GM18498 (cell line): ENCODE results near the gene TH.
"Not testable (repeated sequence)": the region's sequence is repeated elsewhere in the genome, so short reads cannot be mapped to it uniquely, and the experiment has no call there.

Experiments used
- ATAC-seq: cut with Tn5 transposase; IDR thresholded peaks from one replicate; pipeline ENCODE4 v1.9.1; 2021; ENCODE audit warnings: mild to moderate bottlenecking, moderate library complexity; ENCODE audit not compliant: unreplicated experiment

TH gene

DNA sequence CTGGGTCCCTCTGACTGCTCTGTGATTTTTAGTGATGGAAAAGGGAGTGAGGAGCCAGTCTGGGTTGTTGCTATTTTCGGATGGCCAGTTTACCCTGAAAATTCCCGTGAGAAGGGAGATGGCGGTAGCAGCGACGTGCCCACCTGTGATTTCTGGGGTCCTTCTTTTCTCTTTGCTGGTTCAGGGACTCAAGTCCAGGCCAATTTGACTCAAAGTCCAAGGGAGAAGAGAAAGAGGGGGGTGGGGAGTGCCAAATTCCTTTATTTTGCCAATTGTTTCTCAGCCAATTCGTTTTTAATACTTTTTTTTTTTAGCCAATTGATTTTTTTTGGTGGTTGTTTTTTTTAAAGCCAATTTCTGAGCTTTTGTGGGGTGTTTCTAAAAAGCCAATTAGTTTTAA lies 39.4 kb downstream of the TH start:
- no peak for ATAC-seq

DNA sequence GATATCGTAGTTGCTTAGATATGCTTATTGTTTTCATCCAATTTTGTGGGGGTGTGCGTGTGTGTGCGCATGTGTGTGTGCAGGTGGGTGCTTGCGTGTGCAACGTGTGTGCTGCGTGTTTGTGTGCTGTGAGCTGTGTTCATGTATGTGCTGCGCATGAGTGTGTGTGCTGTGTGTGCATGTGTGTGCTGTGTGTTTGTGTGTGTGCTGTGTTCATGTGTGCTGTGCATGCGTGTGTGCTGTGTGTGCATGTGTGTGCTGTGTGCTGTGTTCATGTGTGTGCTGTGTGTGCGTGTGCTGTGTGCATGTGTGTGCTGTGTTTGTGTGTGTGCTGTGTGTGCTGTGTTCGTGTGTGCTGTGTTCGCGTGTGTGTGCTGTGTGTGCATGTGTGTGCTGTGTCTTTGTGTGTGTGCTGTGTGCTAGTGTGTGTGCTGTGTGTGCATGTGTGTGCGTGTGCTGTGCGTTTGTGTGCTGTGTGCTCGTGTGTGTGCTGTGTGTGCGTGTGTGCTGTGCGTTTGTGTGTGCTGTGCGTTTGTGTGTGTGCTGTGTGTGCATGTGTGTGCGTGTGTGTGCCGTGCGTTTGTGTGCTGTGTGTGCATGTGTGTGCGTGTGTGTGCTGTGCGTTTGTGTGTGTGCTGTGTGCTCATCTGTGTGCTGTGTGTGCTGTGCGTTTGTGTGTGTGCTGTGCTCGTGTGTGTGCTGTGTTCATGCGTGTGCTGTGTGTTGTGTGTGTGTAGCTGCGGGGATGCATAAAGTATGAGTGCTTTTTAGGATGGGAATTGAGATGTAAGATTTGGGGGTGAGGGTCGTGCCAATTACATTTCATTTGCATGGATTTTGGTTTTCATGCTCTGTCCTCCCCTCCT lies 40.0 kb downstream of the TH start:
- no peak for ATAC-seq

DNA sequence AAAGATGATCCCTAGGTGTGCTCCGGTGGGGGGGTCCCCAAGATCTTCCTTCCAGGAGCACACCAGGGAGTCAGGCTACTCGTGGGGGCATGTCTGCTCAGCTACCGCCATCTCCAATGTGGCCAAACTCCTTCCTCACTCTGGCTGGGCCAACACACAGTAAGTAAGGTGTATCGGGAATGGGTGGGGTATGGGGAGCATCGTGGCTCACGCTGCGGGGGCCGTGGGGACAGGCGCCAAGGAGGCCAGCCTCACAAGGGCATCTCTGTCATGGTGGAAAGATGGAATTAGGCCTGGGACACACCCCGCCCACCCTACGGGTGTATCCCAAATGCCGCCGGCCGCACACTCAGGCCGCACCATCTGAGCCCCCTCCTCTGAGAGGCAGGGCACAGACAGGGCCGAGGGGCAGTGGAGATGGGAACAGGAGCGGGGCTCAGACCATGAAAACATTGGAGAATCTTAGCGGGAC lies 40.7 kb downstream of the TH start:
- ATAC-seq: no peak

DNA sequence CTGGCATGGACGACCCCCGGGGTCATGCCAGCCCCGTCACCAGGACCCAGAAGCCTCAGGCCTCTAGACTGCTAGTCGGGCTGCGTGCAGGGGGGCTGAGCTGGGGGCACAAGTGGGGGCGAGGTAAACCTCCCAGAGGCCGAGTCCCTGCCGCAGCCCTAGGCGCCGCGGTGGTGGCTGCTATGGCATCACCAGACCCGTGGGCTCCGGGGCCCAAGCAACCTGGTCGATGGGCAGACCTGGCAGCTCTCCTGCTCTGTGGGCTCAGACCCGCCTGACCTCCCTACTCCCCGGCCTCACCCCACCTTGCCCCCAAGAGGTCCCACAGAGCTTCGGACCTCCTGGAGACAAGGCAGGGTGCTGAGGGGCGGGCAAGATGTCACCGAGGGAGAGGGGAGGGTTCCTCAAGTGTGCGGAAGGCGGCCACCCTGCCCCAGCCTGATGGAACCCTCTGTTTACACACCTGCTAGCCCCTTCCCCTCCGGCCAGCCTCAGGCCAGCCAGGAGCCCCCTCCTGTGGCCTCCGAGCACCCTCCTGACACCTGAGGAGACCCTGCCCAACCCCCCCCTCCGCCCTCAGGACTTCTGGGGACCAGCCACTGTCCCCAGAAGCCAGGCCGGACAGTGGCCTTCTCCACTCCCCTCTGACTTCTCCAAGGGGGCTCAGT lies 41.8 kb downstream of the TH start:
- ATAC-seq: no peak

DNA sequence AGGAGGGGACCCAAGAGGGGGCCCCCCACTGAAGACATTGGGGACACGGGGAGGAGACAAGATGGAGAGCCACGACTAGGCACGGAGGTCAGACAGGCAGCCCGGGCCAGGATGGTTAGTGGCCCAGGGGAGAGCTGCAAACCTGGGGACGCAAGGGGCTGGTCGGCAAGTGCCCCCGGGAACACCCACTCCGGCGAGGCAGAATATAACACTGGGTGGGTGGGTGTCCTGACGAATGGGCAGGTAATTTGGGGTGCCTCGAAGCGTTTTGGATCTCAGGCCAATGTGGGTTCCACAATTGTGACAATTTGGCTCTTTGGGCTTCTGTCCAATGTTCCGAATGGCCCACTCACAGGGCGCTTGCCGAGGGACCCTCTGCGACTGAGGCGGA lies 42.3 kb downstream of the TH start:
- no peak for ATAC-seq

DNA sequence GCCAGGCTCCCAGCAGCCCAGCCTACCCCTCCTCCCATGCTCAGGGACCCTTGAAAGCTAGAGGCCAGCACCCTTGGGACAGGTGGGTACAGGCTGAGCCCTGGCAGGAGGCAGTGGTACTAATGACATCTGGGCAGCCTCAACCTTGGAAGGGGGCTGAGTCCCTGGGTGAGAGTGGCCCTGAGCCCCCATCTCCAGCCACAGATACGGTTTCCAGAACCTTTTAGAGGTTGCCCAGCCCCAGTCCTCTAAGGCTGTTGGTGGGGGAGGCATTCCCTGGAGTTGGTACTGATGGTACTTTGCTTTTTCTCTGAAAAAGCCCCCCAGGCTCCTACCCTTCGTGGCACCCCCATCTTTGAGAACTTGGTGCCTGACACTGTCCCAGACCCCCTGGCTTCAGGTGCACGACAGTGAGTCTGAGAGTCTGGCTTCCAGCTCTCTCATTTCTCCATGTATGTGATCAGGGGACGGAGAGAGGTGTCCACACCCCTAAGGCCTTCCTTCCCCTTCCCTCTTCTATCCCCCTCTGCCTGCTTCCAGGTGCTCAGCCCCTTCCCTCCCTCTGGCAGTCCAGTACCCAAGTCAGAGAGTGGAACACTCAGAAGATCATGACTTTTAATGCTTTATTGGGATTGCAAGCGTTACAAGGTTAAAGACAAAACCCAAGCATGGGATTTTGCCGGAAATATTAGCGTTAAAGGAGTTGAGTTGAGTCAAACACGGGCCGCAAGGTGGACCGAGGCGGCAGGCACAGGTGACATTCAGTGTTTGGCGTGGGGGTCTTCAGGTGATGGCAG lies 42.9 kb downstream of the TH start:
- no peak for ATAC-seq

DNA sequence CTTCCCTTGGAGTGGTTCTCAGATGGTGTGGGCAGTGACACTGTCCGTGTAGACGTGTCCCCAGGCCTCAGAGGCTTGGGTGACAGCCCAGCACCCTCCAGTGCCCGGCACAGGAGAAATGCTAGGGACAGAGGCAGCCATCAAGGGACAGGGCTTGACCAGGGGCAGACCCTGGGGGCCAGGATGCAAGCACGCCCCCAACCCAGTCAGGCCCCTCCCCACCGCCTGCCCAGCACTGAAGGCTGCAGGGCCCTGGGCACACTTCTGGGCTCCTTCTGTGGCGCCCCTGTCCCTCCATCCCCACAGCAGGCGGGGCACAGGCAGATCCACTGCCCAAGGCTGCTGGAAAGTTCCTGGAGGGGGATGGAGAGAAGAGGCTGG lies 43.5 kb downstream of the TH start:
- ATAC-seq: no peak

DNA sequence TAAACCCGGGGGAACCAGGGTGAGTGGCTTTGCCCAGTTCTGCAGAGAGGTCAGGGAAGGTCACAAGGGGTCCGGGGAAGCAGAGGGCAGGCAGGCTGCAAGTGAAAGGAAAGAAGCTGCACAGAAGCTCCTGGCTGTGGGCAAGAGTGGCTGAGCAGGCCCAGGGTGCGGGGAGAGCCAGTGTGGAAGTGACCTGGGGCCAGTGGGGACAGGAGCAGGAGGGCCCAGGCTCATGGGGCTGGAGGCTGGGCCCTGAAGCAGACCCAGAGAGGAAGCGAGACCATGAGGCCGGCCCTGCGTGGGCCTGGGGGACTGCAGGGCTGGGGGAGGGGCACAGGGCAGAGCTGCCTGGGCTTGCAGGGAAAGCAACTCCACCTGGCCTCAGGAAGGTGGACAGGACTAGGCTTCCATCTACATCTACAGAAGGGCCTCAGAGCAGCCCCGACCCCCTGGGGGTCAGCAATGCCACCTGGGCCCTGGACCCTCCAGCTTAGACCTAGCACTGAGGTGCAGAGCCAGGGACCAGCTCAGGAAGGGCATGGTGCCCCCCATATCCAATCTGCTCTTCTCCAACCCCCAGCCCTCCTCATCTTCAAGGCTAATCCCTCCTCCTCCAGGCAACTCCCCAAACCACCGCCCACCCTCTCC lies 44.0 kb downstream of the TH start:
- ATAC-seq: no peak

DNA sequence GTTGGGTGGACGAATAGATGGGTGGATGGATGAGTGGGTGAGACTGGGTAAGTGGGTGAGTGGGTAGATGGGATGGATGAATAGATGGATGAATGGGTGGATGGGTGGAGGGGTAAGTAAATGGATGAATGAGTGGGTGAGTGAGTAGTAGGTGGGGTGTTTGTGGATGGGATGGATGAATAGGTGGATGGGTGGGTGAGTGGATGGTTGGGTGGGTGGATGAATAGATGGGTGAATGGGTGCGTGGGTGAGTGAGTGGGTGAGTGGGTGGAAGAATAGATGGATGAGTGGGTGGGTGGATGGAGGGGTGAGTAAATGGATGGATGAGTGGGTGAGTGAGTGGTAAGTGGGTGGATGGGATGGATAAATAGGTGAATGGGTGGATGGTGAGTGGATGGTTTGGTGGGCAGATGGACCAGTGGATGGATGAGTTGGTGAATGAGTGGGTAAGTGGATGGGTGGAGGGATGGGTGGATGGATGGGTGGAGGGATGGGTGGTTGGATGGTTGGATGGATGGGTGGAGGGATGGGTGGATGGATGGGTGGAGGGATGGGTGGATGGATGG lies 45.0 kb downstream of the TH start:
- ATAC-seq: no peak

DNA sequence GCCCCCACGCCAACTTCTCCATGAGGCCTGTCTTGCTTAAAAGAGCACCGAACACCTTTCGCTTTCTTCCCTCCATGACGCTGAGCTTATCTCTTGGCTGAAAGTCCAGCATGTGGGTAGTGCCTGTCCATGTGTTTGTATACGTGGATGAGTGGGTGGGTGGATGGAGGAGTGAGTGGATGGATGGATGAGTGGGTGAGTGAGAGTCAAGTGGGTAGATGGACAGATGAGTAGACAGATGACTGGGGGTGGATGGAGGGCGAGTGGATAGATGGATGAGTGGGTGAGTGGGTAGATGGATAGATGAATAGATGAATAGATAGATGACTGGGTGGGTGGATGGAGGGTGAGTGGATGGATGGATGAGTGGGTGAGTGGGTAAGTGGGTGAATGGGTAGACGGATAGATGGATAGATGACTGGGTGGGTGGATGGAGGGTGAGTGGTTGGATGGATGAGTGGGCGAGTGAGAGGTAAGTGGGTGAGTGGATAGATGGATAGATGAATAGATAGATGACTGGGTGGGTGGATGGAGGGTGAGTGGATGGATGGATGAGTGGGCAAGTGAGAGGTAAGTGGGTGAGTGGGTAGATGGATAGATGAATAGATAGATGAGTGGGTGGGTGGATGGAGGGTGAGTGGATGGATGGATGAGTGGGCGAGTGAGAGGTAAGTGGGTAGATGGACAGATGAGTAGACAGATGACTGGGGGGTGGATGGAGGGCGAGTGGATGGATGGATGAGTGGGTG lies 46.7 kb downstream of the TH start:
- ATAC-seq: not testable (repeated sequence)

DNA sequence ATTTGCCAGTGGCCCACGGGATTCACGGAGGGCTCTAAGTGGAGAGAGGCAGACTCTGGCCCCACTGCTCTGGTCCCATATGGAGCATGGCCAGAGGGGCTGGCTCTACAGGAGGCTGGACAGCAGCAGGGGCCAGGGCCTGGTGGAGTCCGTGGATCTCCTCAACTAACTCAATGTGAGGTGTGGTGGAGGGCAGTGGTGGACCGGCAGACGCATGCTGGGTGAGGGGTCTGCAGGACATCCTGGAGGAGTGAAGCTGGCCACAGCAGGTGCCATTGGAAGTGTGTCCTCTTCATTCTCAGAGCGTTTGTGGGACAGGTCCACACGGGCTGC lies 48.0 kb downstream of the TH start:
- ATAC-seq: no peak

DNA sequence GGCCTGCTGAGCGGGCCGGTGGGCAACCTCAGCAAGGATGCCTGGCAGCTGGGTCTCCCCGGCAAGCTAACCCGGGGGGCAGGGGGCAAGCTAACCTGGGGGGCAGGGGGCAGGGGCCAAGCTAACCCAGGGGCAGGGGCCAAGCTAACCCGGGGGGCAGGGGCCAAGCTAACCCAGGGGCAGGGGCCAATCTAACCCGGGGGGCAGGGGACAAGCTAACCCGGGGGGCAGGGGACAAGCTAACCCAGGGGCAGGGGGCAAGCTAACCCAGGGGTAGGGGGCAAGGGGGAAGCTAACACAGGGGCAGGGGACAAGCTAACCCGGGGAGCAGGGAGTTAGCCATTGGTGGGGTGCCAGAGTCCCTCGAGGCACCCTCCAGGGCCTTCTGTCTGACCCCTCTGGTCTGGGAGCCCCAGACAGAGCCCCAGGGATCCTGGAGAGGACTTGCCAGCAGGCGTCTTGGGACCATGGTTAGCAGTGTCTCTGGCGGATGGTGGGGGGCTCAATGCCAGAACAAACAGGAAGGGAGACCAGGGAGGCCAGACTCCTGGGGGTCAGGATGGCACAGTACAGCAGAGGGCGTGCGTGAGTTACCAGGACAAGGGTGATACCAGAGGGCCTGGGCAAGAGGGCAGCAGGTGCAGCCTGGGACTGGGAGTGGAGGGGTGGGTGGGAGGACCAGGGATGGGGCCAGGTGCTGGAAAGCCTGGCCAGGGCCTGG lies 48.5 kb downstream of the TH start:
- no peak for ATAC-seq

DNA sequence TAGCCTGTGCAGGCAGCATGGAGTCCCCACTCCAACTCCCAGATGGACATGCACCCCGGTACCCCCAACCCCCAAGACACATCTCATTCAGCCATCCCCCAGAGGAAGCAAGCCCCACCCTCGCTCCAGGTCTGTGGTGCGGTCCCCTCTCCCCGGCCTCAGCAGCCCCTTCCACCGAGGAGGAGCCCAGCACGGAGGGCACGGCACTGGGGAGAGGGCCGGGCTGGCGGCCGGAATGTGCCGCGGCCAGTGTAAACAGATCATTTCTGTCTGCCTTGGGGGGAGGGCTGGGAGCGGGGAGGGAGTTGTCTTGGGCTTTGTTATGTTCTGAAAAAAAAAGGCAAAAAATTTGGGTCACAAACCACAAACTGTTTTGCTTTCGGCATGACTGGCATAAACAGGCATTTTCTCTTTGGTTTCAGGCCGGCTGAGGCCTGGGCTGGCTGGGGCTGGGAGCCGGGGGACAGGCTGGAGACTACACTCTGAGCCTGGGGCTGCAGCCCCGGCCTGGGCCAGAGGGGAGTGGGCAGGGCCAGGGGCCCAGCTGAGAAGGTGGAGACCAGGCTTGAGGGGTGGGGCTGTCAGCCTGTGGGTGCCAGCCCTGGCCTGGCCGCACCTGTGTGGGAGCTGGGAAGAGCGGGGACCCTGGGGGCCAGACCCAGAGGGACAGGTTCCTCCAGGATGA lies 49.3 kb downstream of the TH start:
- no peak for ATAC-seq

DNA sequence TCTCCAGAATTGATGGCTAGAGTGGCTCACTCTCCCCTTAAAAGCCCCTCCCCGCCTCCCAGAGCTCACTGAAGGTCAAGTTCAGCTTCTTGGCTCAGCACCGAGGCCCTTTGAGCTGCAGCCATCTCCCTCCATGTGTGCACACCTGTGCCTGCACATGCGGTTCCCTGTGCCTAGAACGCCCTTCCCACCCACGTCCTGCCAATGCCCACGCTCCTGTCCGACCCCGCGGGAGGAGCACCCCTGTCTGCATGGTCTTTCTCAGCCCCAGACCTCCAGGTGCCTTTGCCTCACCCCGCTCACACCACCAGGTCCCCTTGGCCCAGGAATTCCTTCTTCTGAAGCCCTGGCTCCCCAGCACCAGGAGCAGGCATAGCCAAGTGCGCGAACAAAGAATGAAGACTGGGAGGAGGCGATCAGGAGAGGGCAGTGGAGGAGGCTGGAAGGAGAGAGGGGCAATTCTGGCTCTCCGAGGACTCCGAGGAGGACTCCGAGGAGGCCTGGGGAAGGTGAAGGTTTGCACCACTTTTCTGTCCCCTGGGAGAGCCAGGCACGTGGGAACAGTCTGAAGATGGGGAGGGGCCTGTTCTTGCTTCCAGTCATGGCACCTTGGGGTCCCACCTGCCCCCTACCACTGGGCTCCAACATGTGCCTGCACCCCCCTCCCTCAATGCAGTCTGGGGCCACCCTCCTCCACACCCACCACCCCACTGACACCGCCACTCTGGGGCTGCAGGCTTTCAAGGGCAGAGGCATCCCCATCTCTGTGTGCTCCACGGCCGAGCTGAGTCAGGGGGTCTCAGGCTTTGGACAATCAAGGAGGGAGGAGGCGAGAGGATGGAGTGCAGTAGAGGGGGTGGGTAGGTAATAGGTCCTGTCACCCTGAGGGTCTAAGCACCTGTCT lies 50.1 kb downstream of the TH start:
- no peak for ATAC-seq

DNA sequence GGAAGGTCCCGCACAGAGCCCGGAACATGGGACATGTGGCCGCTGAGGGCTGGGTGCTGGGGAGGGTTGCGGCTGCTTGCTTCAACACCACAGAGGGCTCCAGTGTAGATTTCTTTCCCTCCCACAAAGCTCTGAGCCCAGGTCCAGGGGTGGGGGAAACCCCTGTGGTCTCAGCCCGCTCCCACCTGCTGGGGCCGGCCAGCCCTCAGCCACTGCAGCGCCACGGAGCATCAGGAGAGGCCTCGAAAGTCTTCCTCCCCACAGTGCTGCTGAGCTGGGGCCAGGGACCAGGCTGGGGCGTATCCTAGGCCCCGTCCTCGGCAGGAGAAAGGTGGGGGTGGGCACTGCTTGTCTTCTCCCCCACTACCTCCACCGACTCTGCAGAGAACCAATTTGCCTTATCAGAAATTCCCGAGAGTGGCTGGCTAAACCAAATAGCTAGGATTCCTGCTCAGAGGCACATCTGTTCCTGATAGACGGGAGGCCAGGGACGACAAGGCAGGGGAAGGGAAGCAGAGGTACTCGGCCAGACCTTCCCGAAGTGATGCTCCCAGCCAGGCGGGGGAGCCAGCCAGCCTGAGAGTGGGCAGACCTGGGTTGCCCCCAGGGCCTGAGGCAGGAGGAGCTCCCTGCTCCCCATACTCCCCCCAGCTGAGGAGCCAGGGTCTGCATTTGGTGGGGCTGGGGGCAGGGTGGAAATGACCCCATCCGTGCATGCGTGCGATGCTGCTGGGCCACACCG lies 51.1 kb downstream of the TH start:
- ATAC-seq: no peak

DNA sequence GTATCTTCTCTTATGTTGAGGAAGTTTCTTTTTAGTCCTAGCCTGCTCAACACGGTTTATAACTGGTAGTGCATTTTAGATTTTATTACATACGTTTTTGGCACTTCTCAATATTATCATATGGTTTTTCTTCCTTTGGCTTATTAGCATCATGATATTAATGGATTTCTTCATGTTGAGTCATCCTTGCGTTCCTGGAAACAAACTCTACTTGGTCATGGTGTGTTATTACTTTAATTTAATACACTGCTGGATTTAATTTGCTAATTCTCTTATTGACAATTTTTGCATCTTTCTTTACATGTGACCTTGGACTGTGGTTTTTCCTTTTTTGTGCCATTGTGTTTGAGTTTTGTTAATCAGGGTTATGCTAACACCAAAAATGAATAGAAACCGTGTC lies 52.9 kb downstream of the TH start:
- ATAC-seq: no peak

DNA sequence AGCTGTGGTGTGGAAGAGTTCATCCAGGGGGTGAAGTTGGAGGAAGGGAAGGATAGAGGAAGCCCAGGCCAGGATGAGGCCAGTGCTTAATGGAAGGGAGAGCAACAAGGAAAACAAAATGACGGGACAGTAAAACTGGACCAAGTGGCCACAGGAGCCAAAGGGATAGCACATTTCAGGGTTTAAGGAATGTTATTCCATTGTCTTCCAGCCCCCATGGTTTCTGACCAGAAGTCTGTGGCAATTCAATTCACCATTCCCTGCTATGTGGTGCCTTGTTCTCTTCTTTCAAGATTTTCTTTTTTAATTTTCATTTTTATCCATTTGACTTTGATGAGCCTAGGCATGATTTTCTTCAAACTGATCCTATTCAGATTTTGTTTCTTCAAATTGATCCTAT lies 54.9 kb downstream of the TH start:
- no peak for ATAC-seq
